A673 (cell line): ENCODE data around the gene TYSND1. TPM values are rescaled to one million over a fixed set of nuclear protein-coding genes. Genes with fewer than 3 reads are reported as not detected.

ENCODE experiments used
- BruUV-seq: library from RNA; stranded (reverse); fragments of 400-500 nt; replicated peaks from 2 replicates; lab custom pipeline; 2021; lab: Mats Ljungman, UMichigan
- CTCF ChIA-PET: fragments of 300-600 bp; sonication (Branson Sonifier 250); formaldehyde crosslinking; loops from one replicate; lab custom pipeline; 2022; ENCODE audit warnings: antibody characterized with exemption; lab: Charles Lee
- POLR2A ChIA-PET: fragments of 300-600 bp; sonication (Branson Sonifier 250); formaldehyde crosslinking; loops from one replicate; lab custom pipeline; 2022; ENCODE audit warnings: antibody characterized with exemption; ENCODE audit not compliant: low non-redundant PET; lab: Charles Lee
- DNase-seq: peaks from one replicate; pipeline ENCODE4 v3.0.0-alpha.2; 2015; ENCODE audit warnings: low spot score
- H3K27ac ChIP-seq: fragments of 200-600 bp; sonication (generic); 2 replicates; pipeline ENCODE4 v1.5.1; 2016; ENCODE audit warnings: mixed run types, low read depth, mild to moderate bottlenecking, mixed read lengths, antibody characterized with exemption, low read length; ENCODE audit not compliant: poor library complexity, severe bottlenecking
- H3K27me3 ChIP-seq: fragments of 200-600 bp; sonication (generic); replicated peaks from 2 replicates; pipeline ENCODE4 v1.6.1; 2017; ENCODE audit warnings: mixed run types, low read depth, mild to moderate bottlenecking, mixed read lengths, antibody characterized with exemption, low read length; ENCODE audit not compliant: insufficient read depth, poor library complexity
- H3K36me3 ChIP-seq: fragments of 200-600 bp; sonication (generic); 2 replicates; pipeline ENCODE4 v1.6.1; 2016; ENCODE audit warnings: mixed run types, mild to moderate bottlenecking, mixed read lengths, antibody characterized with exemption, low read length; ENCODE audit not compliant: insufficient read depth, poor library complexity, severe bottlenecking
- H3K4me1 ChIP-seq: fragments of 200-600 bp; sonication (generic); 2 replicates; pipeline ENCODE4 v1.6.1; 2017; ENCODE audit warnings: mixed run types, mild to moderate bottlenecking, mixed read lengths, antibody characterized with exemption, low read length; ENCODE audit not compliant: insufficient read depth, poor library complexity, severe bottlenecking
- H3K4me3 ChIP-seq: fragments of 200-600 bp; sonication (generic); 2 replicates; pipeline ENCODE4 v1.5.1; 2016; ENCODE audit warnings: low read depth, mixed run types, mild to moderate bottlenecking, mixed read lengths, low read length; ENCODE audit not compliant: poor library complexity, severe bottlenecking
- H3K9me3 ChIP-seq: fragments of 200-600 bp; sonication (generic); 2 replicates; pipeline ENCODE4 v1.6.1; 2016; ENCODE audit warnings: mixed run types, low read depth, mild to moderate bottlenecking, mixed read lengths, antibody characterized with exemption, low read length; ENCODE audit not compliant: poor library complexity, severe bottlenecking
- EZH2 ChIP-seq: fragments of 200-600 bp; sonication (generic); IDR thresholded peaks from 2 replicates; pipeline ENCODE4 v1.6.1; 2017; ENCODE audit warnings: borderline replicate concordance, low read depth, mild to moderate bottlenecking, mixed read lengths, antibody characterized with exemption, low read length; ENCODE audit not compliant: poor library complexity, severe bottlenecking
- intact Hi-C: fragments of 100-400 bp; cut with micrococcal nuclease; formaldehyde crosslinking; loops from one replicate; pipeline ENCODE4 v1.10.0; 2022; ENCODE audit not compliant: unreplicated experiment
- total RNA-seq: library from RNA; stranded (reverse); gene quantifications from 2 replicates; pipeline ENCODE4 v1.2.3, GENCODE V29; 2021
- TF ChIP-seq, protein P1 (sequence below): fragments of 300-800, 200-600 bp; sonication (generic); conservative IDR thresholded peaks from 2 replicates; pipeline ENCODE4 v1.5.1; 2017; ENCODE audit warnings: low read depth, mild to moderate bottlenecking, antibody characterized with exemption, low read length, moderate library complexity, mixed read lengths

Gene TYSND1
- total RNA-seq, 1 experiment from 2014 or later = 36.5 TPM

DNA sequence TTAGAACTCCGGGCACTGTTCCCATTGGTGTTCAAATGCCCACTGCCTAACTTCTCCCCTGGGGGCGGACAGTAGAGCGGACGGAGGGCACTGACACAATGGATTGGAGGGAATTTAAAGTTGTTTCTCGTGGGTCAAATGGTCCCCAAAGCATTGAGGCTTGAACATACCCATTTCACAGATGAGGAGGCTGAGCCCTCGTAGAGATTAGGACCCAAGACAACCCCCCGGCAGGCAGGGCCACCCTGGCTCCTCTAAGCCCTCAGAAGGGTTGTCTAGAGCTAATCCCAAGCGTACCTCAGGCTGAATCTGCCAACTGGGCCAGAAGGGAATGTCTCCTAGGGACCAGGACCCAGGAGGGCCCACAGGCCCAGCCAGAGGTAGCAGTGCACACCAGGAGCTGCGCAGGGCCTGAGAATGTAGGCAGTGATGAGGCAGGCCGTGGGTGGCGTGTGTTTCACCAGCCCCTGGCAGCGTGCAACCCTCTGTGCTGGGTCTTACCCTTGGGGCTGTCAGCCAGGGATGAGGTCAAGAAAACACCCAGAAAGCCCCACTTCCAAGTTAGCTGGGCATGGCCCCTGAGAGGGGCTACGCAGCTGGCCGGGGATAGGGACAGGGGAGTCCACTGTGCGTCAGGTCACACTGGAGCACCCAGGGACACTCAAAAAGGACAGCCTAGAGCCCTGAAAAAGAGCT is 19.7 kb downstream of the TYSND1 start:
- Histone ChIP-seq H3K9me3 (no peaks in the 10 kb centered on the region), H3K36me3 (no peaks in the 10 kb centered on the region), H3K4me1 (peaks cover 9% of the 10 kb centered on the region), H3K27me3 (no peaks in the 10 kb centered on the region), H3K4me3 (no peak overlapping the region), H3K27ac (no peak overlapping the region)
- no TSS peak for BruUV-seq
- ChIA-PET CTCF (no interaction called here), POLR2A (no interaction called here)
- intact Hi-C loops = no loop called here
- TF ChIP-seq, protein P1, sequence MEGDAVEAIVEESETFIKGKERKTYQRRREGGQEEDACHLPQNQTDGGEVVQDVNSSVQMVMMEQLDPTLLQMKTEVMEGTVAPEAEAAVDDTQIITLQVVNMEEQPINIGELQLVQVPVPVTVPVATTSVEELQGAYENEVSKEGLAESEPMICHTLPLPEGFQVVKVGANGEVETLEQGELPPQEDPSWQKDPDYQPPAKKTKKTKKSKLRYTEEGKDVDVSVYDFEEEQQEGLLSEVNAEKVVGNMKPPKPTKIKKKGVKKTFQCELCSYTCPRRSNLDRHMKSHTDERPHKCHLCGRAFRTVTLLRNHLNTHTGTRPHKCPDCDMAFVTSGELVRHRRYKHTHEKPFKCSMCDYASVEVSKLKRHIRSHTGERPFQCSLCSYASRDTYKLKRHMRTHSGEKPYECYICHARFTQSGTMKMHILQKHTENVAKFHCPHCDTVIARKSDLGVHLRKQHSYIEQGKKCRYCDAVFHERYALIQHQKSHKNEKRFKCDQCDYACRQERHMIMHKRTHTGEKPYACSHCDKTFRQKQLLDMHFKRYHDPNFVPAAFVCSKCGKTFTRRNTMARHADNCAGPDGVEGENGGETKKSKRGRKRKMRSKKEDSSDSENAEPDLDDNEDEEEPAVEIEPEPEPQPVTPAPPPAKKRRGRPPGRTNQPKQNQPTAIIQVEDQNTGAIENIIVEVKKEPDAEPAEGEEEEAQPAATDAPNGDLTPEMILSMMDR = no peak
- TF ChIP-seq EZH2 = no peak
- DNase-seq = no peak

DNA sequence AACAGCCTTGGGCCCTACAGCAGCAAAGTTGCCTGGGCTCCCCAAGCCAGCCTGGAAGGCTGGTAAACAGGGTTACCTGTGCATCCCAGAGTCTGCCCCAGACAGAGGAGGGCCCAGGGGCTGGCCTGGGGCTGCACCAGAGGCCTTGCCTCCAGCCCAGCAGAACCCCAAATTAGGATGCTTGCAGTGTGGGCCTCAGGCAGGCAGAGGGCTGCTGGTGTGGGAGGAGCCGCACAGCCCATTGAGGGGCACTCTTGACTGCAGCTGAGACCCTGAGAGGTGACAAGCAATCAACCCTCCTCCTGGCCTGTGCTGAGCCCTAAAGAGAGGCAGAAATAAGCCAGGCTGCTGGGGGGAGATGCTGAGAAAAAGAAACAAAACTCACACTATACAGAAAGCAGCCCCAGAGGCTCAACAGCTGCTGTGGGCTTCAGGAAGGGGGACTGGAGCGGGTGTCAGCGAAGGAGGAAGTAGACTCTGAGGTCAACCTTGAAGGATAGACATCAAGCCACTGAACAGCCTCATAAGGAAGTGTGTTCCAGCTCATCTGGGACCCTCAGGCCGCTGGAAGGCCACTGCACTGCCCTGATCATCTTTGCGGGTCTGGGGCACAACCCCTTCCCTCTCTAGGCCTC is 20.5 kb downstream of the TYSND1 start:
- CTCF ChIA-PET = no interaction called here
- Histone ChIP-seq H3K27me3 (no peaks in the 10 kb centered on the region), H3K27ac (no peak overlapping the region), H3K36me3 (no peaks in the 10 kb centered on the region), H3K4me3 (no peak overlapping the region), H3K9me3 (no peaks in the 10 kb centered on the region), H3K4me1 (peaks cover 4% of the 10 kb centered on the region)
- BruUV-seq = no TSS peak
- intact Hi-C loops = no loop called here
- POLR2A ChIA-PET = no interaction called here
- TF ChIP-seq, protein P1 = no peak
- no peak for TF ChIP-seq EZH2
- DNase-seq = no peak

DNA sequence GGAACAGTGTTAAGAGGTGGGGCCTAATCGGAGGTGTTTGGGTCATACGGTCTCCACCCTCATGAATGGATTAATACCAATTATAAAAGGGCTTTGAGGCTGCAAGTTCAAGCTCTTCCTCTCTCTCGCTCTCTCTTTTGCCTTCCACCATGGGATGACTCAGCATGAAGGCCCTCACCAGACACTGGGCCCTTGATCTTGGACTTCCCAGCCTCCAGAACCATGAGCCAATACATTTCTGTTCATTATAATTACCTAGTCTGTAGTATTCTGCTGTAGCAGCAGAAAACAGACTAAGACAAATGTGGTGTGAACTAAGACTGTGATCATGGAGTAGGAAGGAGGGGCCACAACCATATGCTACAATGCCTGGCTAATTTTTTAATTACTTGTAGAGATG is 21.6 kb downstream of the TYSND1 start:
- no TSS peak for BruUV-seq
- ChIA-PET POLR2A (no interaction called here), CTCF (no interaction called here)
- intact Hi-C loops = no loop called here
- no peaks in the 10 kb centered on the region for H3K36me3 ChIP-seq
- no peak overlapping the region for H3K4me3 ChIP-seq
- no peaks in the 10 kb centered on the region for H3K4me1 ChIP-seq
- H3K27ac ChIP-seq = no peak overlapping the region
- TF ChIP-seq, protein P1 = no peak
- no peak for TF ChIP-seq EZH2
- no peaks in the 10 kb centered on the region for H3K9me3 ChIP-seq
- no peak for DNase-seq
- no peaks in the 10 kb centered on the region for H3K27me3 ChIP-seq
